Measurements from ENCODE around the gene INTS3. TPM values are rescaled to one million over a fixed set of nuclear protein-coding genes. Genes with fewer than 3 reads are reported as not detected.

Gene INTS3
- total RNA-seq, result 10 to 100 TPM; 28.1 to 48.2 (median 39.4) TPM
- polyA plus RNA-seq, result 10 to 100 TPM; 11.0 to 39.2 (median 19.1) TPM
- long read RNA-seq, donor 1, result 0 reads
- long read RNA-seq, donor 2, result 0 reads
- long read RNA-seq, donor 3, partial matches to known transcripts, result 0 of 2 reads
- long read RNA-seq, donor 3, other reads (novel, unspliced or antisense), result 0 of 2 reads
- long read RNA-seq, donor 4, full-length matches to known transcripts, result 1 of 1 reads
- long read RNA-seq, donor 4, partial matches to known transcripts, result 0 of 1 reads
- long read RNA-seq, donor 4, other reads (novel, unspliced or antisense), result 0 of 1 reads
- long read RNA-seq, donor 5, full-length matches to known transcripts, result 2 of 2 reads
- long read RNA-seq, donor 5, partial matches to known transcripts, result 0 of 2 reads
- long read RNA-seq, donor 5, other reads (novel, unspliced or antisense), result 0 of 2 reads
- long read RNA-seq, donor 6, result 0 reads
- long read RNA-seq, donor 7, full-length matches to known transcripts, result 3 of 3 reads
- long read RNA-seq, donor 7, partial matches to known transcripts, result 0 of 3 reads
- long read RNA-seq, donor 7, other reads (novel, unspliced or antisense), result 0 of 3 reads
- long read RNA-seq, donor 8, full-length matches to known transcripts, result 2 of 2 reads
- long read RNA-seq, donor 8, partial matches to known transcripts, result 0 of 2 reads
- long read RNA-seq, donor 8, other reads (novel, unspliced or antisense), result 0 of 2 reads
- long read RNA-seq, donor 9, partial matches to known transcripts, result 20 of 20 reads
- long read RNA-seq, donor 9, other reads (novel, unspliced or antisense), result 0 of 20 reads
- long read RNA-seq, donor 10, result 0 reads

GRCh38 chr1:153727463-153728304, at the start of gene INTS3:
INTS3 (plus strand) TSS chr1:153728050; CDS start chr1:153728635, 585 bp downstream.
- 0% methylated on average over 28 to 49 of the region's 49 CpGs for WGBS, 5 donors
- H3K4me3 ChIP-seq, result peak within 1 kb of the TSS; percentile 71 to 86 (median 86)
- TF ChIP-seq POLR2A (IDR thresholded peaks at IDR 0.05) (peak in 1 of 4 donors; percentile 20), POLR2AphosphoS5 (IDR thresholded peaks at IDR 0.05) (peak in 2 of 3 donors; percentile 63 to 76), CTCF (IDR thresholded peaks at IDR 0.05) (peak in 1 of 7 experiments; percentile 12), EP300 (IDR thresholded peaks at IDR 0.05) (no peak)
- DNase-seq, result peak; percentile 100
- peaks cover 15 to 44% (median 34%) of the 10 kb centered on the region in 4 donors for H3K4me1 ChIP-seq
- H3K36me3 ChIP-seq, result peaks cover 0 to 4% (median 0%) of the 10 kb centered on the region in 4 donors
- H3K27me3 ChIP-seq, result no peaks in the 10 kb centered on the region
- intact Hi-C loops (cut with DNase I; ENCODE audit: low total_unique reads), result no loop called here
- peak within 1 kb of the TSS; percentile 89 to 100 (median 99) for H3K27ac ChIP-seq
- no peaks in the 10 kb centered on the region for H3K9me3 ChIP-seq

- H3K27ac ChIP-seq, result peak within 1 kb of the TSS; percentile 33 to 77 (median 45)
- TF ChIP-seq POLR2AphosphoS5 (IDR thresholded peaks at IDR 0.05), result no peak
- TF ChIP-seq POLR2A (IDR thresholded peaks at IDR 0.05), result no peak
- no peak for TF ChIP-seq CTCF (IDR thresholded peaks at IDR 0.05)
- no peak for TF ChIP-seq EP300 (IDR thresholded peaks at IDR 0.05)
- peaks cover 0 to 44% (median 35%) of the 10 kb centered on the region in 3 donors for H3K27me3 ChIP-seq
- no peaks in the 10 kb centered on the region for H3K9me3 ChIP-seq
- peaks cover 23 to 39% (median 27%) of the 10 kb centered on the region in 4 donors for H3K4me1 ChIP-seq
- H3K4me3 ChIP-seq, result peak within 1 kb of the TSS; percentile 42 to 65 (median 56)
- 1% methylated on average over 55 to 78 of the region's 78 CpGs for WGBS, 5 donors
- H3K36me3 ChIP-seq, result peaks cover 0 to 21% (median 3%) of the 10 kb centered on the region in 4 donors
- intact Hi-C loops (cut with DNase I; ENCODE audit: low total_unique reads), result no loop called here
- peak; percentile 40 to 81 for DNase-seq
Observed at GRCh38 chr1:153678519-153679336, 49.1 kb upstream of the INTS3 start, which contains the start of gene NPR1. NPR1 (plus strand) TSS chr1:153678688; CDS start chr1:153679109, 421 bp downstream.

GRCh38 chr1:153679337-153680119, 48.3 kb upstream of the INTS3 start:
- TF ChIP-seq POLR2AphosphoS5 (IDR thresholded peaks at IDR 0.05), result no peak
- TF ChIP-seq CTCF (IDR thresholded peaks at IDR 0.05), result peak in 3 of 7 experiments; percentile 4 to 16 (median 4)
- peaks cover 0 to 21% (median 3%) of the 10 kb centered on the region in 4 donors for H3K36me3 ChIP-seq
- intact Hi-C loops (cut with DNase I; ENCODE audit: low total_unique reads), result loop anchor here (5.0 kb wide), 1 partner anchor 68 kb away; no protein-coding TSS in a partner anchor
- peaks cover 0 to 44% (median 35%) of the 10 kb centered on the region in 3 donors for H3K27me3 ChIP-seq
- no peaks in the 10 kb centered on the region for H3K9me3 ChIP-seq
- H3K27ac ChIP-seq, result peak overlapping the region in 3 of 5 donors; percentile 45 to 77 (median 61)
- 3 to 6% (median 3%) methylated on average over 26 to 73 of the region's 73 CpGs for WGBS, 5 donors
- peaks cover 23 to 44% (median 27%) of the 10 kb centered on the region in 4 donors for H3K4me1 ChIP-seq
- H3K4me3 ChIP-seq, result peak overlapping the region; percentile 42 to 65 (median 56)
- peak in 1 of 2 donors; percentile 69 for DNase-seq

Measured in stomach (tissue), 19 donors.